GM18498 (cell line): Measurements from ENCODE around the gene TRIO.
"Not testable (repeated sequence)": the region's sequence is repeated elsewhere in the genome, so short reads cannot be mapped to it uniquely, and the experiment has no call there.

Source experiments
- ATAC-seq: cut with Tn5 transposase; IDR thresholded peaks from one replicate; pipeline ENCODE4 v1.9.1; 2021; ENCODE audit warnings: mild to moderate bottlenecking, moderate library complexity; ENCODE audit not compliant: unreplicated experiment

The TRIO gene

GRCh38 chr5:14420101-14420811 lies 277.1 kb downstream of the TRIO start:
- no peak for ATAC-seq

GRCh38 chr5:14421851-14422250 lies 278.7 kb downstream of the TRIO start:
- no peak for ATAC-seq

DNA sequence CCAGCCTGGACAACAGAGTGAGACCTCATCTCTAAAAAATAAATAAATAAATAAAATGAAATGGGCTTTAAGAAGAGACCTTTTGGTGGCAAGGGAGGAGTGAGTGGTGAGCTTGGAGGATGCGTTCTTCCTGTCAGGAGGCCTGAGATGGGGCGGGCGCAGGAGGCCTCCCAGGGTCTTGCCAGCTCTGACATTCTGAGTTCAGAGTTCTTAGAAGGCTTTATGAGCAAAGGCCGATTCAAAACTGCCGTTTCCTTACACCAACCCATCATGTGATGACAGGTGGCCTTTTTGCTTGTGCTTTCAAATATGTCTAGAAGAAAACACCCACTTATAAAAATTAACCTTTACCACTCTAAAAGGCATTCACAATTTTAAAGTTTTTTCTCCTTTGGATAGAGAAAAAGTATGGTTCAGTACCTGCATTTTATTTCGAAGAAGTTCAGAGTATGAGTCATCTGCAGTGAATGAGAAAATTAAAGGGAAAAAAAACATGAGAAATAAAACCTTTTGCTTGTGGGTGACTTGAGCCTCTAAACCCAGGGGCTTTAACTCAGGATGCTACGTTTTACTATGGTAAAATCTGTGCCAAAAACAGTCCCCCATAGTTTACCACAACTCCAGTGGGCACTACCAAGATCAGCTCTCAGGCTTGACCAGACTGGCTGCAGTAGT lies 281.0 kb downstream of the TRIO start:
- ATAC-seq, result no peak

DNA sequence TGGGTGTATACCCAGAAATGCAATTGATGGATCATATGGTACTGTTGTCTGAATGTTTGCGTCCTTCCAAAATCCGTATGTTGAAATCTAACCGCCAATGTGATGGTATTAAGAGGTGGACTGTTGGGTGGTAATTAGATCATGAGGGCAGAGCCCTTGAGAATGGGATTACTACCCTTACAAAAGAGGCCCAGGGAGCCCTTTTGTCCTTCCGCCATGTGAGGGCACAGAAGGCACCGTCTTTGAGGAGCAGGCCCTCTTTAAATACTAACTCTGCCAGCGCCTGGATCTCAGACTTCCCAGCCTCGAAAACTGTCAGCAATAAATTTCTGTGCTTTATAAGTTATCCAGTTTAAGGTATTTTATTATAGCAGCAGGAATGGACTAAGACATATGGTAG lies 282.4 kb downstream of the TRIO start:
- no peak for ATAC-seq

GRCh38 chr5:14426521-14426920 lies 283.4 kb downstream of the TRIO start:
- no peak for ATAC-seq

GRCh38 chr5:14428302-14429081 lies 285.4 kb downstream of the TRIO start:
- ATAC-seq, result no peak

DNA sequence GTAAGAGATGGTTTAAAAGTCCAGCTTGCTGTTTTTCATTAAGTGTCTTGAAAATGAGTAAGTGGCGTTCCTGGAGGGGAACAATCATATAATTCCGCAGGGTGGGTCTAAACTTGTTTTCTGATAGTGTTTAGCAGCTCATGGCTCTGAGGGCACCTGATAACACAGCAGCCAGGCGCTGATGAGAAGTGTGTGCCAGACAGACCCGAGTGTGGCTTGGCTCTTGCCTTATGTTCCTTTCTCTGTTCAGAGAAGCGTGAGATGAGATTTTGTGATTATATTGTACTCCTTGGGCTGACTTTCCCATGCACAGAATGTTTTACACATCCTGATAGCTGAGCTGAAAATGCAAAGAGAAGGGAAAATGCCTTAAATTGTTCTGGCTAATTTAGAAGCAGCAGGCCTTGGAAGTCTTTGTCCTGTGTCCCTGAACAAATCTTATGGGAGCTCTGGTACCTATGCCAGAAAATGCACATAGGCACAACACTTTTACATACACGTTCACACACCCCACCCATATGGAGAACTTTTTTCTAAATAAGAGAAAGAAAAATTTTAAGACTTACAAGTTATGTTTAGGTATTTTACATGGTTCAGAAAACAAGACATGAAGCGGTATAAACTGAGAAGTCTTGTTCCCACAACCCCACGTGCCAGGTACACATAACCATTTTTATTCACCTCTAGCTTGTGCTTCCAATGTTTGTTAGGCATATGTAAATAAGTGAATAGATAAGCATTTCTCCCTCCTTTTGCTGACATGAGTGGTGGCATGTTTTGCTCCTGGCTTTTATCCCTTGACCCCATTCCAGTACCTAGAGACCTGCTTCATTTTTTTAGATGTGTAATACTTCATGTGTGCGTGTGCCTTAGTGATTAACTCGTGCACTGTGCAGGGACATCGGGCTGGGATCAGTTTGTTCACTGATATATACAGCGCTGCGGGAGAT lies 286.2 kb downstream of the TRIO start:
- no peak for ATAC-seq

DNA sequence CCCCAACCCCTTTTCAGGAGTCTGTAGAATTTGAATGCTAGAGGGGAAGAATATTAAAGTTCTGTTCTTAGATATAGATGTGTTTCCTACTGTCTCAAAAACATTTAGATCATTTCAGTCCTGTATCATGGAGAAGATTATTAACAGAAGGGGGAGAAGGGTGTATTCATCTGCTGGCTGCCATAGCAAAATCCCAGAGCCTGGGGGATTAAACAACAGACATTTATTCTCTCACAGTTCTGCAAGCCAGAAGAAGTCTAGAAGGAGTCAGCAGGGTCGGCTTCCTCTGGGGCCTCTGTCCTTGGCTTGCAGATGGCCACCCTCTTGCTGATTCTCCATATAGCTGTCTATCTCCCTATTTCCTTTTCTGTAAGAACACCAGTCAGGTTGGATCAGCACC lies 288.4 kb downstream of the TRIO start:
- ATAC-seq, result no peak

- ATAC-seq, result no peak
These were observed 289.9 kb downstream of the TRIO start for GRCh38 chr5:14432931-14433589.

GRCh38 chr5:14435481-14435880 lies 292.3 kb downstream of the TRIO start:
- no peak for ATAC-seq

DNA sequence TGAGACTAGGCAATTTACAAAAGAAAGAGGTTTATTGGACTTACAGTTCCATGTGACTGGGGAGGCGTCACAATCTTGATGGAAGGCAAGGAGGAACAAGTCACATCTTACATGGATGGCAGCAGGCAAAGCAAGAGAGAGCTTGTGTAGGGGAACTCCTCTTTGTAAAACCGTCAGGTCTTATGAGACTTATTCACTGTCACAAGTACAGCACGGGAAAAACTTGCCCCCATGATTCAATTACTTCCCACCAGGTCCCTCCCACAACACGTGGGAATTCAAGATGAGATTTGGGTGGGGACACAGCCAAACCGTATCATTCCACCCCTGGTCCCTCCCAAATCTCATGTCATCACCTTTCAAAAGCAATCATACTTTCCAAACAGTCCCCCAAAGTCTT lies 293.0 kb downstream of the TRIO start:
- not testable (repeated sequence) for ATAC-seq

DNA sequence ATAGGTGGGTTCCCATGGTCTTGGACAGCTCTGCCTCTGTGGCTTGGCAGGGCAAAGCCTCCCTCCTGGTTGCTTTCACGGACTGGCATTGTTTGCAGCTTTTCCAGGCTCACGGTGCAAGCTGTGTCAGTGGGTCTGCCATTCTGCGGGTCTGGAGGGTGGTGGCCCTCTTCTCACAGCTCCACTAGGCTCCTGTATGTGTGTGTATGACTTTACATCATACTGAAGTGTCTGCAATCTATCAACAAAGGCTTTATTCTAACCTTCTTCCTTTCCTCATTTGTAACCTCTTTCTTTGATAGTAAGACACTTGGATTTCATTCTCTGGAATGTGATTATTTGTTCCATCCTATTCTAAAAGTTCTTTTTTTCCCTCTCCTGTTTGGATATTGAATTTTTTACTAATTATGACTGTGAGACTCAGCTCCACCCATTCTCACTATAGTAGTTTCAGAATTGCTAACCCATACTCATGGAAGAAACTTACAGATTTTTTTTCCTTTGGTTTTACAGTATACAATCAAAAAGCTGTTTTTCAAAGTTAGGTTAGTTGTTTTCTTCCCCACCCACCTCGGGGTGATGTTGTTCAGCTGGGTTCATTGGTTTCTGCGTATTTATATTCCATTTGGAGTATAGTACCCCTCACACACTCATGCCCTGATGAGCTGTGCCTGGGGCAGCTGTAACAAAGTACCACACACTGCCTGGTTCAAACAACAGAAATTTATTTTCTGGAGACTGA lies 293.8 kb downstream of the TRIO start:
- no peak for ATAC-seq

DNA sequence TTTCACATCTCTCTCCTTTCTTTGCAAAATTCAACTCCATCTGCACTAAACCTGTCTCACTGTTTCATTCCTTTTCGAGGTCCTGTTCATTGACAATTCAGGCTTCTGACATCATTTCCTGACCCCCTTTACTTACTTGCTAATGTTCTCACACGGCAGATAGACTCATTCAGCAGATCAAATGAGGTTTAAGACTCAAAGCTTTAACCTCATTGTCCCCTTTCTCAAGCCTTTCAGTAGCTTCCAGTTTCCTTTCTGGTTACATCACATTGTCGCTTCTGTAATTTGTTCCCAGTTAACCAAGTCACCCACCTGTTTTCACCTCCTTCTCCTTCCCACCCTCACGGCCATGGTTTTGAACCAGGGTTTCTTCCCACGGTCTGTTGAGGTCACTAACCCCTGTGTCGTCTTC lies 295.1 kb downstream of the TRIO start:
- no peak for ATAC-seq

DNA sequence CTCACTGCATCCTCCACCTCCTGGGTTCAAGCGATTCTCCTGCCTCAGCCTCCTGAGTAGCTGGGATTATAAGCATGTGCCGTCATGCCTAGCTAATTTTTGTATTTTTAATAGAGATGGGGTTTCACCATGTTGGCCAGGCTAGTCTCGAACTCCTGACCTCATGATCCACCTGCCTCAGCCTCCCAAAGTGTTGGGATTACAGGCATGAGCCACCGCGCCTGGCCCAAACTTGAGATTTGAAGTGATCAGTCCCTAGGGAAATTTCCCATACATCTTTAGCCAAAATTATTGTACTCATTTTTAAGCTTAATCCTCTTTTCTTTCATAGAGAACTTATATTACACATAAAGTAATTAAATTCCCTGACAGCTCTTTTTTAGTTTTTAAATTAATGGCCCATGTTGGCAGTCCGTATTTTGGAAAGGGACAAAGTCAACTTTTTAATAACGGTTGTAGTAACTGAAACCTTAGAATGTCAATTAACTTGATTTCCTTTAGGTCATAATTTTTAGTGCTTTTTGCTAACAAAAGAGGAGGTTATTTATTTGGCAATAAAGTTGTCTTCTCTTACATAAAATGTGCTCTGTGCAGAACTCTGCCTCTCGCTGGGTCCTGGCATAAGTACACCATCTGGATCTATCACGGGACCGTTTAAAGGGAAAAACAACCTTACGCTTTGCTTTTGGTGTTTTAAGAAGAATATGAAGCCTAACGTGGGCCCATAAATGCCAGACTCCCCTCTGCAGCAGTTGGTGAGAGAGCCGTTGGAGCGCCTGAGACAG lies 296.1 kb downstream of the TRIO start:
- no peak for ATAC-seq

GRCh38 chr5:14440223-14440581 lies 297.1 kb downstream of the TRIO start:
- ATAC-seq, result no peak

- ATAC-seq, result no peak
These were observed 297.7 kb downstream of the TRIO start for GRCh38 chr5:14440582-14441431.

DNA sequence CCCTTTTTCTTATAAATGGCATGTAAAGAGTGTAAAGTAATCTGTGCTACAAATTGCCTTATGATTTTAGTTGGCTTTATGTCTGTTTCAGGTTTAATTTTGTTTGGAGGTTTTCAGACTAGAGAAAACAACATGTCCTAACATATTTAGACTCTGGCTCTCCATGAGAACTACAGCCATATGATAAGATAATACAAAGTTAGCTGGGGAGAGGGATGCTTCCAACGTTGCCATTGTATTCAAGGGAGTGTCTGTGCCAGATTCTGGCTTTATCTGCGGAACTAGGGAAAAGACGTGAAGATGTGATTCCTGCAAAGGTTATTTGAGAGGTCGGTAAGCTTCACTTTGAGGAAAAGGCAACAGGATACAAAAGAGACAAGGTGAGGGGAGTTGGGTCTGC lies 298.5 kb downstream of the TRIO start:
- no peak for ATAC-seq

- ATAC-seq, result no peak
These were observed 299.4 kb downstream of the TRIO start for GRCh38 chr5:14442536-14442935.
